NT2/D1 (cell line): Measurements from ENCODE around the gene ZNF599.
A peak's percentile ranks its signal among the peaks of the same experiment; 100 is the strongest.
"Not testable (repeated sequence)": the region's sequence is repeated elsewhere in the genome, so short reads cannot be mapped to it uniquely, and the experiment has no call there.

Source experiments
- DNase-seq: peaks from one replicate; pipeline ENCODE4 v3.0.0-alpha.2; 2011; ENCODE audit warnings: low read depth, low spot score
- H3K27me3 ChIP-seq: 2 replicates; pipeline ENCODE4 v1.6.0; 2011; ENCODE audit warnings: mild to moderate bottlenecking; ENCODE audit not compliant: insufficient read length, insufficient read depth
- H3K36me3 ChIP-seq: 2 replicates; pipeline ENCODE4 v1.6.1; 2011; ENCODE audit warnings: mild to moderate bottlenecking, low read length, mixed read lengths; ENCODE audit not compliant: insufficient read depth, insufficient read length
- H3K4me1 ChIP-seq: 2 replicates; pipeline ENCODE4 v1.5.1; 2011; ENCODE audit not compliant: insufficient read depth, insufficient read length
- H3K4me3 ChIP-seq: 2 replicates; pipeline ENCODE4 v1.5.1; 2011; ENCODE audit warnings: low read depth; ENCODE audit not compliant: insufficient read length
- H3K9ac ChIP-seq: 2 replicates; pipeline ENCODE4 v1.6.0; 2011; ENCODE audit warnings: low read depth; ENCODE audit not compliant: insufficient read length
- H3K9me3 ChIP-seq: 2 replicates; pipeline ENCODE4 v1.5.1; 2011; ENCODE audit warnings: mild to moderate bottlenecking, low read length; ENCODE audit not compliant: insufficient read depth
- SUZ12 ChIP-seq: IDR thresholded peaks from 2 replicates; pipeline ENCODE4 v1.6.1; 2011; ENCODE audit not compliant: insufficient read length, insufficient read depth; ENCODE audit errors: extremely low read depth
- YY1 ChIP-seq: IDR thresholded peaks from 2 replicates; pipeline ENCODE4 v1.6.1; 2011; ENCODE audit not compliant: insufficient read length, insufficient read depth
- ZNF274 ChIP-seq: IDR thresholded peaks from 2 replicates; pipeline ENCODE4 v1.6.1; 2011; ENCODE audit warnings: mild to moderate bottlenecking, low read depth, low read length

The ZNF599 gene

DNA sequence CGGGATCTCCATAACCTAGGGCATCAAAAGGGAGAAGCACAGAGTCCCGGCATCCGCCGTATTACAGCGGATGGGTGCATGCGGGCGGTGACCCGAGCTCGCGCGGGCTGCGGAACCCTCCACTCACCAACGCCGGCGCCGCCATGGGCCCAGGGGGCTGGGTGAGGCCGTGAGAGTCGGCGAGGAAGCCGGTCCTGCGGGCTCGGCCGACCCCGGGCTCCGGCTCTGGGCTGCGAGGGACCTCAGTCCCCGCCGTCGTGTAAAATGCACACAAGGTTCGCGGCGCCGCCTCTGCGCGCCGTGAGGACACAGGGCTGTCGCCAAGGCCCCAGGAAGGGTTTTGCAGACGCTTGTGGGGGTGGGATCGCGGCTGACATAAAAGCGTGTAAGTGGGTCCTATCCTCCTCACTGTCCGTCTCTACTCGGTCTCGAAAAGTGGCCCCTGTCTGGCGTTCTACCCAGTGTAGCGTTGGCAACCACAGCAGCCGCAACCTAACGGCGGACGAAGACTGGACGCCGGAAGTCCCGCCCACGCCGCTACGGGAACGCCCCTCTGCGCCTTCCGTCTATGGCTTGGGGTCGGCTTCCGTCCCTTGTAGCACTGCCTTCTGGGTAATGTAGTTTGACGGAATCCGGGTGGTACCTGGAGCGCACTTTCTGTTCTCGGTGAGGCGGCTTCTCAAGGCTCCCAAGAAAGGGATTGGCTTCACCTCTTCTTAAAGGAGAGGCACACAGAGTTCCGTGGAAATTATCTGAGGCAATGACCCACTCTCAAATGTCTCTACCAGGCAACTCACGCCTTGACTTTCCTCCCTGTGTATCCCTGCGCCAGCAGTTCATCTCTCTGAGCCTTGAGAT, at the start of gene ZNF599:
Gene ZNF599, minus strand, starts transcription at position 519 of the 858 bp plus-strand sequence. Its CDS starts 374 bp downstream, at position 145.
- TF ChIP-seq YY1 (no peak), SUZ12 (no peak), ZNF274 (no peak)
- Histone ChIP-seq H3K9me3 (peaks cover 10% of the 10 kb centered on the region; the same call in 1 of the 2 replicates), H3K4me3 (peak within 1 kb of the TSS; percentile 74), H3K4me1 (no peaks in the 10 kb centered on the region), H3K27me3 (peaks cover 11% of the 10 kb centered on the region), H3K9ac (peak within 1 kb of the TSS; percentile 70), H3K36me3 (peaks cover 11% of the 10 kb centered on the region)
- peak; percentile 77 for DNase-seq

DNA sequence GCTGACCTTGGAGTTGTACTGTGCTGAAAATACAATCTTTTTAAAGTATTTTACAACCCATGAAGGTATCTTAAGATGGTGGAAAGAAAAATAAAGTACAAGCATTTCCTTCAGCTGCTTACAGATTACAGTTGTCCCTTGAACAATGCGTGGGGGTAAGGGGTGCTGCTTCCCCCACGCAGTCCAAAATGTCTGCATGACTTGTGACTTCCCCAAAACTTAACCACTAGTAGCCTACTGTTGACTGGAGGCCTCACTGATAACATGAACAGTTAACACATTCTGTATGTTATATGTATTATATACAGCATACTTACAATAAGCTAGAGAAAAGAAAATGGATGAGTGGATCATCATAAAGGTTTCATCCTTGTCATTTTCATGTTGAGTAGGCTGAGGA, 45.3 kb upstream of the ZNF599 start:
- DNase-seq, result no peak
- Histone ChIP-seq H3K9ac (no peak overlapping the region), H3K4me3 (no peak overlapping the region), H3K4me1 (no peaks in the 10 kb centered on the region), H3K27me3 (no peaks in the 10 kb centered on the region), H3K9me3 (no peaks in the 10 kb centered on the region), H3K36me3 (no peaks in the 10 kb centered on the region)
- no peak for TF ChIP-seq SUZ12
- no peak for TF ChIP-seq ZNF274
- no peak for TF ChIP-seq YY1

DNA sequence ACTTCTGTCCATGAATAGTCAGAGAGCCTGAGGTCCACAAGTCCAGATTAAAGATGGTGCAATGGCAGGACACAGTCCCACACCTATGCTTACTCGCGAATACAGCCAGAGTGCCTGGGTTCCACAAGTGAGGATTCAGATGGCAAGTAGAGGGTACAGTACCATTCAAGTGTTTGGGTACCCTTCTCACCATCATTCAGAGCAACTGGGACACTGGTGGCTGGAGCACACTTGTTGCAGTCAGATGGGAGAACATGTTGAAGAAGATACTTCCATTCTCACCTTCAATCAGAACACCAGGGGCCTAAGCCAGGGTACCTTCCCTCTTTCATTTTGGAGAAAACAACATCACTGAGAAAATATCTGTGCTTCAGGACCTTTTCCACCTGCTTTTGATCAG, 43.7 kb upstream of the ZNF599 start:
- H3K36me3 ChIP-seq, result no peaks in the 10 kb centered on the region
- no peak overlapping the region for H3K4me3 ChIP-seq
- H3K9ac ChIP-seq, result no peak overlapping the region
- H3K4me1 ChIP-seq, result no peaks in the 10 kb centered on the region
- DNase-seq, result no peak
- no peaks in the 10 kb centered on the region for H3K9me3 ChIP-seq
- no peaks in the 10 kb centered on the region for H3K27me3 ChIP-seq
- TF ChIP-seq YY1 (no peak), ZNF274 (no peak), SUZ12 (no peak)

DNA sequence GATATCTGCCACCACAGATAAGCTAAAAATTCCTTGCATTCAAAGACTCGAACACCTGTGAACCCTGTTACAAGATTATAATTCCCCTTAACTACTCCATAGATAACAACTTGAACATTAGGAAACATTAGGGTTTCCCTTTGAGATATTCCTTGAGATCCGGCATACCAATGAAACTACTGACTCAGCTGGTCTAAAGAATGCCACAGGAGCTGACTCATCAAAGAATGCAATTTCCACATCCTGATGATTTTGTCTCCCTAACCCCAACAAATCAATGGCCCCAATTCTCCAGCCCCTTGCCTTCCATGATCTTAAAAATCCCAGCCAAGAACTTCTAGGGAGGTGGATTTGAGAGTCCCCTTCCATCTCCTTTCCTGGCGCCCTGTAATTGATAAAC, 35.6 kb upstream of the ZNF599 start:
- Histone ChIP-seq H3K9me3 (peaks cover 40% of the 10 kb centered on the region), H3K4me1 (no peaks in the 10 kb centered on the region)

DNA sequence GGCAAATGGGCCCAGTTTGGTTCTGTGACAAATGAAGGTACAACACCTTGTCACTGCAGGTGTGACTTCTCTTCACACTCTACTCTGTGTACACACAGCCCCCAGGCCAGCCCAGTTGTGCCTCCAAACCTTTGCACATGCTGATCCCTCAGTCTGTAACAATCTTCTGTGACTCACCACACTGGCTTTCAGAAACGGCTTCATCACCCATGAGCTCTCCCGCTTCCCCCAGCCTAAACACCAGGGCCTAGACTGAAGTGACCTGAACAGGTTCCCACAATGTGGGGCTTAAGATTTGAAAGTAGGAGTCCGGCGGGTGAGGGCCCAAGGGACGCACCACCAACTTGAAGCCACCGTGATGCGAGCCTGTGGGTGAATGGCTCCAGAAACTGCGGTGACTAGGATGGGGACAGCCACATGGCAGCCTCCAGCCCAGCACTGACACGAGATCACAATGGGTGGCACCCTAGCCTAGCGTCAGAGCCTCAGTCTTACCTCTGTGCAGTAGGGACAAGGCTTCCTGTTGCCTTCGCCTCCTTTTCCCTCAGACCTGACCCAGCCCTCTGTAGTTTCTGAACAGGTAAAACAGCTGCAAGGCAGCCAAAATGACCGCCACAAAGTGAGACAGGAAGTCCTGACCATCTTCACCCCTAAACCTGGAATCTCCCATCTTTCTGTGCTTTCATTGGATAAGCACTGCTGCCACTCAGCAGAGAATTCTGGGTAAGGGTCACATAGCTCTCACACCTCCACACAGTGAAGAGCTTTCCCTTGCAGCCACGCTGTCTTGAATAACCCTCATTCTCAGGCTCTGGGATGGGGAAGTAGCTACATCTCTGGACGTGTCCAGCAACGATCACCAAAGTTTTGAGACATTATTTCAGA, 34.2 kb upstream of the ZNF599 start:
- TF ChIP-seq YY1 (no peak), ZNF274 (no peak), SUZ12 (no peak)
- H3K36me3 ChIP-seq, result no peaks in the 10 kb centered on the region
- H3K9ac ChIP-seq, result no peak overlapping the region
- peaks cover 5% of the 10 kb centered on the region for H3K27me3 ChIP-seq
- H3K4me3 ChIP-seq, result no peak overlapping the region
- DNase-seq, result no peak
- no peaks in the 10 kb centered on the region for H3K4me1 ChIP-seq
- H3K9me3 ChIP-seq, result peaks cover 40% of the 10 kb centered on the region

More for the DNA sequence above, 35.6 kb upstream of the ZNF599 start:
- no peaks in the 10 kb centered on the region for H3K36me3 ChIP-seq
- H3K27me3 ChIP-seq, result peaks cover 3% of the 10 kb centered on the region
- no peak for TF ChIP-seq ZNF274
- TF ChIP-seq SUZ12, result no peak
- TF ChIP-seq YY1, result no peak
- H3K4me3 ChIP-seq, result no peak overlapping the region
- H3K9ac ChIP-seq, result no peak overlapping the region
- no peak for DNase-seq

DNA sequence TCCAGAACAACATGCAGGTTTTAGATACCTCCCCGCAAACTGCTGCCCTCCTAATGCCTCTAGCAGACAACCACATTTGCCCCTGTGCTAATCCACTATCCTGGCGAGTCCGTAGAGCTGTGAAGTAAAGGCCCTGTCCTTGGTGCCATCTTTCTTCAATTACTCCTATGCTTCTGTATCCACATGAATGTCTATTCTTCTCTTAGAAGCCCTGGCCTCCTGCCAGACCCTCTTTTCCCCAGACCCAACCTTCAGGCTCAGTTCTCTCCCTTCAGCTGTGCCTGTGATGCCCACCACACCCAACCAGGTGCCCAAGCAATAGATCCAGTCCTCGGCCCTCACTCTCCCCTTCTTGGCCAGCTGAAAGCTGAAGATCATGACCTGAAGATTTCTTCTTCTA, 31.1 kb upstream of the ZNF599 start:
- no peak for DNase-seq
- H3K4me3 ChIP-seq, result no peak overlapping the region
- peaks cover 5% of the 10 kb centered on the region for H3K27me3 ChIP-seq
- no peaks in the 10 kb centered on the region for H3K4me1 ChIP-seq
- TF ChIP-seq SUZ12 (no peak), YY1 (no peak), ZNF274 (no peak)
- no peak overlapping the region for H3K9ac ChIP-seq
- H3K36me3 ChIP-seq, result no peaks in the 10 kb centered on the region
- H3K9me3 ChIP-seq, result peaks cover 25% of the 10 kb centered on the region

DNA sequence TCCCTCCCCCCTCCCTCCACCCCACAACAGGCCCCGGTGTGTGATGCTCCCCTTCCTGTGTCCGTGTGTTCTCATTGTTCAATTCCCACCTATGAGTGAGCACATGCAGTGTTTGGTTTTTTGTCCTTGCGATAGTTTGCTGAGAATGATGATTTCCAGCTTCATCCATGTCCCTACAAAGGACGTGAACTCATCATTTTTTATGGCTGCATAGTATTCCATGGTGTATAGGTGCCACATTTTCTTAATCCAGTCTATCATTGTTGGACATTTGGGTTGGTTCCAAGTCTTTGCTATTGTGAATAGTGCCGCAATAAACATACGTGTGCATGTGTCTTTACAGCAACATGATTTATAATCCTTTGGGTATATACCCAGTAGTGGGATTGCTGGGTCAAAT, 23.9 kb upstream of the ZNF599 start:
- not testable (repeated sequence) for H3K4me3 ChIP-seq, H3K4me1 ChIP-seq, DNase-seq, H3K36me3 ChIP-seq, H3K9me3 ChIP-seq, H3K27me3 ChIP-seq, H3K9ac ChIP-seq
